Brain pericyte (primary cell): ENCODE results near the gene ACR.
"Not testable (repeated sequence)": the region's sequence is repeated elsewhere in the genome, so short reads cannot be mapped to it uniquely, and the experiment has no call there.

Source experiments
- DNase-seq: peaks from one replicate; pipeline ENCODE4 v3.0.0-alpha.2; 2012; ENCODE audit warnings: low read depth, low spot score

Gene ACR

GRCh38 chr22:50780244-50780643 lies 42.2 kb downstream of the ACR start:
- DNase-seq = not testable (repeated sequence)

DNA sequence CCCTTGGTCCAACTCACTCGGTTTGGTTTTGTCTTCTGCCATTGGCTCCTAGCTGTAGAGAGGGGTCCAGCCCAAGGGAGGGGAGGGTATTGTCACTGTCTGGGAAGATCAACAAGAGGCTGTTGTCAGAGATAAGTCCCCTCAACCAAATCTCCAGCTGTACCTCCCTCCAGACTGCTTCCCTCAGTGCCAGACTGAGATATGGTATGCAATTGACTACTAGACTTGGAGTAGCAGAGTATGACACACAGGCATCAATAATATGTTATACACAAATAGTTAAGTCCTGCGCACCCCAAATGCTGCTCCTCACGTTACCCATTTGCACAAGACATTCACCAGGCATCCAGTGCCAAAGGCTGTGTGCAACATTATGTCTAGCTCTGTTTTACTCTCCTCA lies 44.2 kb downstream of the ACR start:
- DNase-seq = not testable (repeated sequence)

- peak; percentile 42 for DNase-seq
Observed at GRCh38 chr22:50783033-50783879, 45.3 kb downstream of the ACR start, which contains the start of gene RABL2B. Gene RABL2B (minus strand): TSS chr22:50783636. CDS start chr22:50782294, 1,342 bp downstream.

- DNase-seq = not testable (repeated sequence)
Observed at GRCh38 chr22:50783880-50784276, 45.9 kb downstream of the ACR start.

GRCh38 chr22:50785289-50785688 lies 47.3 kb downstream of the ACR start:
- DNase-seq = not testable (repeated sequence)

DNA sequence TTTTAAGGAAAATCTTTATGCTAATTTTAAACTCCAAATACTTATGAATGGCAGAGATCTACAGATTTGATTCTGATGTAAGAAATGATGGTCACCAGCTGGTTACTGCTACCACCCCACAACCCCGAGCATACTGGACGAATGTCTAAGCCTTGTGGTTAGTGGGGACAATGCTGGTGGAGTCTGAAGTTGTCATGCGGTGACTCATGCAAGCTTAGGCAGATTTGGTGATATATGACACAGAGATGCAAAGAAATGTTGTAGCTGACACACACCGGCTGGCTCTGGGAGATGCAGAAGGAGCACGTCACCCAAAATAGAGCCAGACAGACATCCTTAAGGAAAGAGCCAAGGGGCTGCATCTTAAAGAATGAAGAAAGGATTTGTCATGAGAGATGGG lies 48.9 kb downstream of the ACR start:
- DNase-seq = not testable (repeated sequence)
